ENCODE results near the gene FAM151A. TPM values are rescaled to one million over a fixed set of nuclear protein-coding genes. Genes with fewer than 3 reads are reported as not detected.
"Not testable (repeated sequence)": the region's sequence is repeated elsewhere in the genome, so short reads cannot be mapped to it uniquely, and the experiment has no call there.

FAM151A gene
- total and polyA plus RNA-seq, 5 donors from 2014 or later: not detected

DNA sequence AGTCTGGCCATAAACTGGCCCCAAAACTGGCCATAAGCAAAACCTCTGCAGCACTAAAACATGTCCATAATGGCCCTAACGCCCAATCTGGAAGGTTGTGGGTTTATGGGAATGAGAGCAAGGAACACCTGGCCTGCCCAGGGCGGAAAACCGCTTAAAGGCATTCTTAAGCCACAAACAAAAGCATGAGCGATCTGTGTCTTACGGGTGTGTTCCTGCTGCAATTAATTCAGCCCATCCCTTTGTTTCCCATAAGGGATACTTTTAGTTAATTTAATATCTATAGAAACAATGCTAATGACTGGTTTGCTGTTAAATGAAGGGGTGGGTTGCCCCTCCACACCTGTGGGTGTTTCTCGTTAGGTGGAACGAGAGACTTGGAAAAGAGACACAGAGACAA lies 12.5 kb upstream of the FAM151A start:
- not testable (repeated sequence) for H3K36me3 Mint-ChIP-seq; H3K4me3 ChIP-seq (ENCODE audit: low read depth, low read length); H3K4me3 Mint-ChIP-seq; H3K4me1 ChIP-seq (ENCODE audit: control insufficient read depth, insufficient read depth, low read length, poor library complexity, severe bottlenecking); H3K27ac ChIP-seq (ENCODE audit: insufficient read depth, low read length, poor library complexity, severe bottlenecking); H3K9me3 ChIP-seq (ENCODE audit: control insufficient read depth in 2 of 2, low read length in 2 of 2); H3K4me1 Mint-ChIP-seq; ATAC-seq (ENCODE audit: low read depth in 2 of 2); H3K27me3 ChIP-seq (ENCODE audit: control insufficient read depth, insufficient read depth, low read length); H3K27ac Mint-ChIP-seq; H3K9me3 Mint-ChIP-seq; H3K36me3 ChIP-seq (ENCODE audit: control insufficient read depth, insufficient read depth, low read length); DNase-seq
- H3K27me3 Mint-ChIP-seq: peaks cover 32% of the 10 kb centered on the region

DNA sequence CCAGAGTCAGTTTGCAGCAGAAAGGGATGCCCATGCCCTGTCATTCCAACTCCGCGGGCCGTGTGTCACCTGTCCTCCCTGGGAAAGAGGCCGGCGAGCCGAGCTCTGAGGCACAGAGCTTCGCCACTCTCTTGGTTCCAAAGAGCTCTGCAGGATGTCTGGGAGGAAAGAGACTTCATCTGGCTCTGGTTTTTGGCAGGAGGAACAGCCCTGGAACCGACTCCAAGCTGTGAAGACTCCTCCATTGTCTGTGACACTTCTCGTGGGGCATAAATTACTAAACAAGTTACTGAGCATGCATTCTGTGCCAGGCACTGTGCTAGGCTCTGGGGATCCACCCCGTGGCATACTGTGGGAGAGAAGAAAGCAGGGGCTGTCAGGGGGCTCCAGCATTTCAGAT lies 3.9 kb upstream of the FAM151A start:
- Mint-ChIP-seq H3K27me3 (peaks cover 6% of the 10 kb centered on the region), H3K27ac (no peak overlapping the region), H3K4me1 (no peaks in the 10 kb centered on the region), H3K36me3 (peaks cover 3% of the 10 kb centered on the region), H3K4me3 (no peak overlapping the region), H3K9me3 (peaks cover 0 to 4% (median 0%) of the 10 kb centered on the region in 7 donors)
- no peak for DNase-seq
- ATAC-seq (ENCODE audit: low read depth in 2 of 2): no peak
- Histone ChIP-seq H3K27ac (ENCODE audit: insufficient read depth, low read length, poor library complexity, severe bottlenecking) (no peak overlapping the region), H3K27me3 (ENCODE audit: control insufficient read depth, insufficient read depth, low read length) (no peaks in the 10 kb centered on the region), H3K4me3 (ENCODE audit: low read depth, low read length) (no peak overlapping the region), H3K36me3 (ENCODE audit: control insufficient read depth, insufficient read depth, low read length) (no peaks in the 10 kb centered on the region), H3K9me3 (ENCODE audit: control insufficient read depth in 2 of 2, low read length in 2 of 2) (no peaks in the 10 kb centered on the region), H3K4me1 (ENCODE audit: control insufficient read depth, insufficient read depth, low read length, poor library complexity, severe bottlenecking) (no peaks in the 10 kb centered on the region)

DNA sequence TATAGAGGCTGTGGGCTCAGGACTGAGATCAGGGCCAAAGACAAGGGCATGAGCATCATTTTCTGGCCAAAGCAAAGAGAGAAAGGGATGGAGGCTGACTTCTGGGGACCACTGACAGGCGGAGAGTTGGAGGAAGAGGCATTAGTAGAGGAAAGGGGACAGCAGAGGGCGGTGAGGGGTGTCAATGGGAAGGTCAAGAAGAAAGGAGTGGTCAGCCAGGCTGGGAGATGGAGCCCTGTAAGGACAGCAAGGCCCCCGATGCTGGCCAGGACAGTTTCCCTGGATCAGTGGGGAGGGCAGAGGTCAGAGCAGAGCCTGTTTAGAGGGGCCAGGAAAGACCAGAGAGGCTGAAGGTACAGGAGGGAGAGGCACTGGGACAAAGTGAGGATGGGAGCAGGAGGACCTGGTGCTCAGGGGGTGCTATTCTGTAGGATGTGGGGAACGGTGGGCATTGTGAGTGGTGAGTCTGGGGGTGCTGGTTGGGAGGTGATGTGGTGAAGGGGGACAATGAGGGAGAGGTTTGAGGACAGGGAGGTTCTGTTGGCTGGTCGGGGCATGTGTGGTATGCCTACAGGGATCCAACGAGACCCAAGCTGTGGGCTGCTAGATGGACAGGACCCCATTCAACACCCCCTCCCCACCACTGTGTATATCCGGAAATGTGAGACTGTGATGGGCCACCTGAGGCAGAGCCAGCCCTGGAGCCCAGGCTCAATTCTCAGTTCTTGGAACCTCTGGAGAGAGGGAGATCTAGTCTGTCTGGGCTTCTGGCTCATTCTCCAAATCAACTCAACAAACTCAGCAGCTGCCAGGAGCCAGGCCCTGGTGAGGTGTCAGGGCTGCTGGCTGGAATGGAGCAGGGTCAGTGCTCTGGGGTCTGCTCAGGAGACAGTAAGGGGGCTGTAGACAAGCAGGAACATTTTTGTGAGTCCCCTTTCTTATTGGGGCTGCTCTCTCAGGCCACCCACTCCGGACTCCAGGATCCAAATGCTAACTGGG lies 1.4 kb upstream of the FAM151A start:
- no peaks in the 10 kb centered on the region for H3K27me3 ChIP-seq (ENCODE audit: control insufficient read depth, insufficient read depth, low read length)
- DNase-seq: no peak
- H3K9me3 ChIP-seq (ENCODE audit: control insufficient read depth in 2 of 2, low read length in 2 of 2): no peaks in the 10 kb centered on the region
- no peaks in the 10 kb centered on the region for H3K27me3 Mint-ChIP-seq
- H3K4me3 ChIP-seq (ENCODE audit: low read depth, low read length): no peak overlapping the region
- peak overlapping the region in 1 of 4 donors; percentile 32 for H3K4me3 Mint-ChIP-seq
- H3K9me3 Mint-ChIP-seq: no peaks in the 10 kb centered on the region
- H3K36me3 ChIP-seq (ENCODE audit: control insufficient read depth, insufficient read depth, low read length): no peaks in the 10 kb centered on the region
- ATAC-seq (ENCODE audit: low read depth in 2 of 2): no peak
- H3K4me1 ChIP-seq (ENCODE audit: control insufficient read depth, insufficient read depth, low read length, poor library complexity, severe bottlenecking): no peaks in the 10 kb centered on the region
- H3K4me1 Mint-ChIP-seq: no peaks in the 10 kb centered on the region
- no peak overlapping the region for H3K27ac Mint-ChIP-seq
- no peaks in the 10 kb centered on the region for H3K36me3 Mint-ChIP-seq
- H3K27ac ChIP-seq (ENCODE audit: insufficient read depth, low read length, poor library complexity, severe bottlenecking): no peak overlapping the region

DNA sequence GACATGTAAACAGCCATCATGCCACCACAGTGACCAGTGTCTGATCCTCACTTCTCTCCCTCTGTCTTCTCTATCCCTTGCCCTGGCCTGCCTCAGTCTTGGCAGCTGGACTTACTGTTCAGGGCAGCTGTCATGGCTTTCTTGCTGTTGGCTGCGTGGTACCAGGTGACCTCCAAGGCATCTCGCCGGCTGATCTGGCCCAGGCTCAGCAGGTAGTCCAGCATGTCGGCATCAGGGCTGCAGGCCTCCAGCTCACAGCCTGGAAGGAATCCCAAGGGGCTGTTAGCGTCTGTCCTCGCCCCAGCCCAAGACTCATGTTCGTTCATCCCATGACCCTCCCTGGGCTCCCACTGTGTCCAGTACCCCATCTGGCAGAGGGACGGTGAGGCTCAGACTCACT lies 3.6 kb downstream of the FAM151A start:
- Histone ChIP-seq H3K36me3 (ENCODE audit: control insufficient read depth, insufficient read depth, low read length) (no peaks in the 10 kb centered on the region), H3K27ac (ENCODE audit: insufficient read depth, low read length, poor library complexity, severe bottlenecking) (no peak overlapping the region), H3K27me3 (ENCODE audit: control insufficient read depth, insufficient read depth, low read length) (no peaks in the 10 kb centered on the region), H3K4me1 (ENCODE audit: control insufficient read depth, insufficient read depth, low read length, poor library complexity, severe bottlenecking) (no peaks in the 10 kb centered on the region), H3K9me3 (ENCODE audit: control insufficient read depth in 2 of 2, low read length in 2 of 2) (no peaks in the 10 kb centered on the region), H3K4me3 (ENCODE audit: low read depth, low read length) (no peak overlapping the region)
- no peaks in the 10 kb centered on the region for H3K4me1 Mint-ChIP-seq
- no peak overlapping the region for H3K4me3 Mint-ChIP-seq
- no peak for DNase-seq
- no peaks in the 10 kb centered on the region for H3K9me3 Mint-ChIP-seq
- ATAC-seq (ENCODE audit: low read depth in 2 of 2): no peak
- no peak overlapping the region for H3K27ac Mint-ChIP-seq
- H3K36me3 Mint-ChIP-seq: no peaks in the 10 kb centered on the region
- no peaks in the 10 kb centered on the region for H3K27me3 Mint-ChIP-seq

DNA sequence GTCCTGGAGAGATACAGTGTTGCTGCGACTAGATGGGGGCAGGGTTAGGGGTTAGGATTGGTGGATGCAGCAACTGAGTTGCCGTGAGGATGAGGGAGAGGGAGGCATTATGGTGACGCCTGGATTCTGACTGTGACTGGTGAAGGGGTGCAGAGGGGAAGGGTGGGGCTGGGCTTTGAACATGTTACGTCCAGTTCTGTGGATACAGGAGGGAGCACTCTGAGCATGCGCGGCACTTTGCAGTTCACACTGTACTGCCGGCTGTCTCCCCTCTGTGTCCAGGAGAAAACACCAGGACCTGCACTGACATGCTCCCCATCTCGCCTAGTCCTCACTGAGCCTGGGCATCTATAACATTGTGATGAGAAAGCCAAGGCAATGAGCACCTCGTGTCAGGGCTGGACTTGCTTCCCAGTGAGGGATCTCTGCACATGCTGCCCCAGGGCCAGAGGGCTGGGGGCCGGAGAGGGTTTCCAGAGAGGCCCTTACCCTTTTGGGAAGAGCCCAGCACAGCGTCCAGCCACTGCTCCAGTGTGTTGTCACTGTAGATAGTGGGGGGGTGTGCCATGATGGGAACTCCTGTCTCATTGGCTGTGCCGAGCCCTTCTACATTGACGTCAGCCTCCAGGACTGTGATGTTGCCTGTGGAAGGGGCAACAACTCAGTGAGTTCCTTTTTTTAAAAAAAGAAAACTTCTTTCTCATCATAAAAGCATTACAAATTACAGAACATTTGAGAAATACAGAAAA lies 7.6 kb downstream of the FAM151A start:
- Mint-ChIP-seq H3K27ac (no peak overlapping the region), H3K27me3 (peaks cover 5% of the 10 kb centered on the region), H3K36me3 (no peaks in the 10 kb centered on the region), H3K4me3 (no peak overlapping the region), H3K4me1 (no peaks in the 10 kb centered on the region), H3K9me3 (no peaks in the 10 kb centered on the region)
- Histone ChIP-seq H3K27me3 (ENCODE audit: control insufficient read depth, insufficient read depth, low read length) (no peaks in the 10 kb centered on the region), H3K4me1 (ENCODE audit: control insufficient read depth, insufficient read depth, low read length, poor library complexity, severe bottlenecking) (no peaks in the 10 kb centered on the region), H3K36me3 (ENCODE audit: control insufficient read depth, insufficient read depth, low read length) (no peaks in the 10 kb centered on the region), H3K27ac (ENCODE audit: insufficient read depth, low read length, poor library complexity, severe bottlenecking) (no peak overlapping the region), H3K4me3 (ENCODE audit: low read depth, low read length) (no peak overlapping the region), H3K9me3 (ENCODE audit: control insufficient read depth in 2 of 2, low read length in 2 of 2) (no peaks in the 10 kb centered on the region)
- ATAC-seq (ENCODE audit: low read depth in 2 of 2): no peak
- DNase-seq: no peak

DNA sequence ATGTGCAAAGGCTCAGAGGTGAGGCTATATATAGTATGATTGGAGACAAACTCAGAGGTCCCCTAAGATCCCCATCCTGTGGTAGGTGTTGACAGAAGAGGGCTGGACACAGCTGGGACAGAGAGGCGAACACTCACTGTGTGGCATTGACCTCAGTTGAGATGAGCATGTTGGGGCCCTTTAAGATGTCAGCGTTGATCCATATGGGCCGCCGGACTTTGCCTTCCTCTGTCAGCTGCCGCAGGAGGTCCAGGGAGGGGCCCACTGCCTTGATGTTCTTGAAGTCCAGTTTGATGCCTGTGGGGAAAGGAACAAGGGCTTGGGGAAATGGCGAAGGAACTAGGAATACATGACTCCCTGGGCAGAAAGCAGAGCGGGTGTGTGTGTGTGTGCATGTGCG lies 8.8 kb downstream of the FAM151A start:
- Mint-ChIP-seq H3K4me1 (no peaks in the 10 kb centered on the region), H3K4me3 (no peak overlapping the region), H3K36me3 (no peaks in the 10 kb centered on the region), H3K27ac (no peak overlapping the region), H3K27me3 (peaks cover 5% of the 10 kb centered on the region), H3K9me3 (no peaks in the 10 kb centered on the region)
- ATAC-seq (ENCODE audit: low read depth in 2 of 2) (no peak), DNase-seq (no peak)
- H3K27me3 ChIP-seq (ENCODE audit: control insufficient read depth, insufficient read depth, low read length): no peaks in the 10 kb centered on the region
- H3K4me3 ChIP-seq (ENCODE audit: low read depth, low read length): no peak overlapping the region
- H3K4me1 ChIP-seq (ENCODE audit: control insufficient read depth, insufficient read depth, low read length, poor library complexity, severe bottlenecking): no peaks in the 10 kb centered on the region
- no peaks in the 10 kb centered on the region for H3K36me3 ChIP-seq (ENCODE audit: control insufficient read depth, insufficient read depth, low read length)
- H3K9me3 ChIP-seq (ENCODE audit: control insufficient read depth in 2 of 2, low read length in 2 of 2): no peaks in the 10 kb centered on the region
- H3K27ac ChIP-seq (ENCODE audit: insufficient read depth, low read length, poor library complexity, severe bottlenecking): no peak overlapping the region

DNA sequence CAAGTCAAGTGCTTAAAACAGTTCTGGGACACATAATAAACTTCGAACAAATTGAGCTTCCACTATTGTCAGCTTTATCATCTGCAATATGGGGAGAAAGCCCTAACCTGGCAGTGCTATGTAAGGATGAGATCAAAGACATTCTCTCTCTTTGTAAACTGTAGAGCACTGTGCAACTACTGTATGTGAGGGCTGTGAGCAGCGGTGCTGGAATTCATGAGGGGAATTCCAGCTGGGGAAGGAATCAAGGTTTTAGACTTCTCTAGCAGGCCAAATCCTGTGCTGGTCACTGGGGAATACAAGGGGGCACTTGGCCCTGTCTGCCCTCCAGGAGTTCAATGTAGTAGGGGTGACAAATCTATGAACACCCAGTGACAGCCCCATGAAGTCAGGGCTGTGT lies 9.3 kb downstream of the FAM151A start:
- Histone ChIP-seq H3K9me3 (ENCODE audit: control insufficient read depth in 2 of 2, low read length in 2 of 2) (no peaks in the 10 kb centered on the region), H3K4me3 (ENCODE audit: low read depth, low read length) (no peak overlapping the region), H3K27ac (ENCODE audit: insufficient read depth, low read length, poor library complexity, severe bottlenecking) (no peak overlapping the region), H3K4me1 (ENCODE audit: control insufficient read depth, insufficient read depth, low read length, poor library complexity, severe bottlenecking) (no peaks in the 10 kb centered on the region), H3K36me3 (ENCODE audit: control insufficient read depth, insufficient read depth, low read length) (no peaks in the 10 kb centered on the region), H3K27me3 (ENCODE audit: control insufficient read depth, insufficient read depth, low read length) (no peaks in the 10 kb centered on the region)
- H3K4me1 Mint-ChIP-seq: no peaks in the 10 kb centered on the region
- H3K4me3 Mint-ChIP-seq: no peak overlapping the region
- DNase-seq (no peak), ATAC-seq (ENCODE audit: low read depth in 2 of 2) (no peak)
- no peak overlapping the region for H3K27ac Mint-ChIP-seq
- peaks cover 5% of the 10 kb centered on the region for H3K27me3 Mint-ChIP-seq
- H3K36me3 Mint-ChIP-seq: no peaks in the 10 kb centered on the region
- no peaks in the 10 kb centered on the region for H3K9me3 Mint-ChIP-seq
